GM19023 (cell line): Measurements from ENCODE around the gene EBF3.

ENCODE experiments used
- ATAC-seq: cut with Tn5 transposase; IDR thresholded peaks from one replicate; pipeline ENCODE4 v1.9.1; 2021; ENCODE audit warnings: mild to moderate bottlenecking, moderate library complexity; ENCODE audit not compliant: unreplicated experiment

Gene EBF3

DNA sequence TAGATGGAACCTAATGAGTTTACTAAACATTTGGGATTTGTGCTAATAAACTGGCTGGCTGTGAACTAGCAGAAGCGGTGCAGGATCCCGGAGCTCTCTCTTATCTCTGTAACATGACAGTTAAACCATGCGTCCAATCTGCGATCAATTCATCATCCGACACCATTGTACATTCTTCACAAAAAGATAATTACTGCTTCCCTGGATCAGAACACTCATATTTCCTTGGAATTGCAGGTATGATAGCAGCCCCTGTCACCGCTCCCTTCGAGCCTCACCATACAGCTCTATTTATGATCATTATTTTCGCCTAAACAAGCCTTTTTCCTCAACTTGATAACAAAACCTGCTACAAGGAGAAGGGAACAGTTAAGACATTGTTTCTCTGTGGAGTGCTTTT is 18.5 kb downstream of the EBF3 start:
- ATAC-seq, result no peak

DNA sequence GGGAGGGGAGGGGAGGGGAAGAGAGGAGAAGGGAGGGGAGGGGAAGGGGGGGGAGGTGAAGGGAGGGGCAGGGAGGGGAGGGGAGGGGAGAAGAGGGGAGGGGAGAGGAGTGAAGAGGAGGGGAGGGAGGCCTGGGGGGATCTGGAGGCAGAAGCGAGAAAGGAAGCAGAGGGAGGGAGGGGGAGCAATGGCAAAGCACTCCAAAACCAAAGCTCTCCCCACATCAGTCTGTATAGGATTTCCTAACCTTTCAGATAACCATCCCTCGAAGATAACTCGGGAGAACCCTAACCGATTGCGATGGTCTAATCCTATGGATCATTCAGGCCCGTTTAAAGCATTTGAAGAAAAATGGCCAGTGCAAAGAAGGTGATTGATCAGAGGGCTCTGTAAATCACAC is 19.0 kb downstream of the EBF3 start:
- ATAC-seq, result no peak

DNA sequence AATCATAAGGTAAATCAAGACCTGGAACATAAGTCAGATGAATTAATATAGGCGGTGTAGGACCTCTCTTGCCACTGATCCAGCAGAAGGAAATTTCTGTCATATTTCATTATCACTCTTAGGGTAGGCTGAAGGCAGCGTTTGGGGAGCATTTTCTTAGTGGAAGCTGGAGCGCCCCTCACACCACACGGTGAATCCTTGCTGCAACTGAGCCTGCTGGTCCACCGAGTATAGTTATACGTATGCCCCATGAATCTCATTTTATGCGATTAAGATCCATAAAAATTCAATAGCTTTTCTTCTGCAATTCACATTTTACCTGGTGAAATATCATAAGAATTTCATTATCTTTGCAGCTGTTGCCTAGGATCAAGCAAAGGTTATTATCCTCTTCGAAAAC is 19.6 kb downstream of the EBF3 start:
- no peak for ATAC-seq

DNA sequence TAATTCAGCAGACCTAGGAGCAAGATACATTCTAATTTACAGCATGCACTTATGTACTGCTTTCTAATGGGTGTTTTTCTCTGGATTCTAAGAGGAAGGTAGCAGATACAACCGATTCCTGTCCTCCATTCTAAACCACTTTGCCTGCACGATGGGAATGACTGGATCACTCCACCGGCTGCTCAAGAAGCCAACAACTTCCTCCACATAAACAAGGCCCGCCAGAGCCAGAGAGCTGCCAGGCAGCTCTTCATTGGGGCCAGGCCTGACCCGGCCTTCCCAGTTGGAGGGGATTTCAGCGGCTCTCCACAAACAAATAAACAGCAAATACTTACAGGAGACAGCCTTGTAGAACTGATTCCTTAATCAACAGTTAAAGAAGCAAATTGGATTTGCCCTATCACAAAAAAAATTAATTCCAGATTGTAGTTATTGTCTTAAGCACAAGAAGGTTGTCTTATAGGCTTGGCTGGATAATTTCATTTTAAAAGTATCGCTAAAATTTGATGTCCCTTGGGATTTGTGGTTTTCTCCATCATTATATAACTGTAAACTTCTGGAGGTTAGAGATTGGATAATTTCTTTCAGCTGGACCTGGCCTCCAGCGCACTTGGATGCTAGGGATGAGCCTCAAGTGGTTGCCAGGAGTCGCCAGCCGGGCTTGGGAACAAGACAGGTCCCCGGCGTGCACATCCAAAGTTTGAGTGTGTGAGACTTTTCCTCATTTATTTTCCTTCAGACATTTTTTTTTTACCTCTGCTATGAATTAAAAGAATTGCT is 20.9 kb downstream of the EBF3 start:
- ATAC-seq, result no peak

DNA sequence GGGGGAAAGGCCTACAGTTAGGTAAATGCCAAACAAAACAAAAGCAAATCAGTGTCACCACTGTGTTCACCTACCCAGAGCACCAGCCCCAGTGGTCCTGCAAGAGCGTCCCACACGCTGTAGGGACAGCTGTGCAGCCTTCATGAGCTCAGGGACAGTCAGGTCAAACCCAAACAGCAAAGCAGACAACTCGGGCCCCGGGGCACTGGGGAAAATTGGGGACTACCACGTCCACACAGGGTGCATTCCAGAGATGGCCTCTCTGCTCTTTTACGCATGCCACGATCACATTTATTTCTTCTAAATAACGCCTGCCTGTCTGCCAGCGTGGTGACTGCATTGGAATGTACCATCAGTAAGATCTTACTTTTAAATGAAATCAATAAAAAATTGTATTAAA is 21.7 kb downstream of the EBF3 start:
- ATAC-seq, result no peak

DNA sequence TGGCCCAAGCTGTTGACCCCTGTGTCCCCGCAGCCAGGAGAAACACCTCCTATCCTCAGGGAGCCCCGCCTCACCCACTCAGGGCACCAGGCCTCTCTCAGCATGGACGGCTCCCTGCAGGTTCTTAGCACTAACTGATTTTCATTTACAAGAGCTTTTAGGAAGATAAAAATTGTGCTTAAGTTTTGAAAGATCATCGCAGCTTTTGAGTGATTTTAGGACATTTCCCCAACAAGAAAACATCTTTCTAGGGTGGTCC is 22.1 kb downstream of the EBF3 start:
- ATAC-seq, result no peak

DNA sequence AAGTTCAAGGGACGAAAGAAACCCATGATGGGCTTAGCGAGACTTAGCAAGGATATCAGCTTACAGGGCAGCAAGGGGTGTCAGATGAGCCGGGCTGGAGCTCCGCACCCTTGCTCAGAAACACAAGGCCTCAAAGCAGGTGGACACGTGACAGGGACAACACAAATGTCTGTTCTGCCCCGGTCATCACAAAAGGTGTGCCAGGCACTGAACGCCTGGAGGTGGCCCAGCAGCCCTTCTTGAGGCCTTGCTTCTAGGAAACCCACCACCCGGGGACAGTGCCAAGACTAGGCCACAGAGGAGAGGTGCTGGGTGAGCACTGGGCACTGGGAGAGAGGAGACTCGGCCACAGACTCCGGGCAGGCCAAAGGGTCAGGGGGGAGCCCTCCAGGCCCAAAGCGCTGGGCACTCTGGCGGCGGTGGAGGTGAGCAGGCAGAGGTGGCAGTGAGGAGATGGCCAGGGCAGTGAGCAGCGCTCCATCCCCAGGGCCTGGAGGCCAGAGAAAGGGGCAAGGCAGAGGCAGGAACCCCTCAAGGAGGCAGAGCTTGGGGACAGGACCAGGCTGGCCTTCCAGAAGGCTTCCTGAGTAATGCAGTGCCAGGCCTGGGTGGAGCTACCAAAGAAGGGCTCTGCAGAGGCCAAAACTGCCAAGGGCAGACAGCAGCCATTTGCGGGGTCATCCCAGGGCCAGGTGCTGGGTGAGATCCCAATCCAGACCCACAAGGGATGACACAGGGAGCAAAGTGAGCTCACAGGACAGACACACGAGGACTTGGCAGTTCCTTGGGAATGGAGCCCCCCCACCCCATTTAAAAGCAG is 22.7 kb downstream of the EBF3 start:
- ATAC-seq, result no peak

DNA sequence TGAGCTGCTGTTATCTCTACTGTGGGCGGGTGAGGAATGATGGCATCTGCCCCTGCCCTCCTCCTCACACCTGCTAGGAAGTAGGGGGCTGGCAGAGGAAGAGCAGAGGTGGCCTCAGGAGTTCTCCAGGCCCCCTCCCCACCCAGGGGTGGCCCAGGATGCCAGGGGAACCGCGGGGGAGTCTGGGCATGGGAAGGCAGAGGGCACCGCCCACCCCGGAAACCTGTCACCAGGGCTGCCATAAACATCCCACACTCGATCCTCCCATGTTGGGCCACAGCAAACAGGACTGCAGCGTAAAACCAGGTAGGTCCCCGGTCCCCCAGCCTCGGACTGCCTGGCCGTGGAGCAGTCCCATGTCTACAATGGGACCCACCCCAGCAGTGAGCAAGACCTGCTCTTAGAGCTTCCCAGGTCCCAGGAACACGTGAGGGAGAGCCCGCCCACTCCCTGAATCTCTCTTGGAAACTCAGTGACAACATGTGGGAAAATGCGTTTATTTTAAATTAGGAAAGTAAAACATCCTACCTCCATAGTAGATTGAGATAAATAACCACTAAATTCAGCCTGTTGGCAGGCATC is 23.4 kb downstream of the EBF3 start:
- no peak for ATAC-seq

DNA sequence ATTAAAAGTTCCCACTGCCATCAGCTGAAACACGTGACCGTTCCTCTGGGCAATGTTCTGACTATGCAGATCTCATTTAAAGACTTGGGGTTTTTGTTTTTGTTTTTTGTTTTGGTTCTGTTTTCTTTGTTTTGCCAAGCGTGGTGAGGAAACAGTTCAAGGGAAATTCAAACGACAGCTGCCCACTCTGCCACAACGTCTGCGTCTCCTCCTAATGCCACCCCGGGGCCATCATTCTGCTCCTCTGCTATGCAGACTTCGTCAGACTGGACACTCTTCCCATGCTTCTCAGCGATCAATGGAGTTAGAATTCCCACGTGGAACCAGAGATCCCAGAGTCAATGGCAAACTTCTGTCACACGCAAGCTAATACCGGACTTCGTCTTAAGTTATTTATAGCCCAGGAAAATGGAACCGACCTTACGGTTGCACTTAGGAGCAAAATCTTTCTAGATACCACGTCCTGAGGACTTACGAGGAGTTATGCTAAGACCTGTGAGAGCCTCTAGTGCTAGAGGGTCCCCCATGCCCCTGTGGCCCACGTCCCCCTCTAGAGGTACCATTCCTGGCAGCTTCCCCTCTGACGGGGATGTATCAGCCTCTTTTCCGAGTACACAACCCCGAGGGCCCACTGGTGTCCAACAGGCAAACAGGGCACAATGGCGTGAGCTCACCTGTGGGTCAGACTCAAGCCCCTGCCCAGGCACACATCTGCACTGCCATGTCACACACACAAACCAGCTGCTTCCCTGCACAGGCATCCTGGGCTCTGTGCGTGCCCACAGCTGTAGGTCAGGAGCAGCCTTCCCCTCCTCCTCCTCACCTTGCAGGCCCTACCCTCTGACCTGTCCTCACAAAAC is 24.4 kb downstream of the EBF3 start:
- ATAC-seq, result no peak

DNA sequence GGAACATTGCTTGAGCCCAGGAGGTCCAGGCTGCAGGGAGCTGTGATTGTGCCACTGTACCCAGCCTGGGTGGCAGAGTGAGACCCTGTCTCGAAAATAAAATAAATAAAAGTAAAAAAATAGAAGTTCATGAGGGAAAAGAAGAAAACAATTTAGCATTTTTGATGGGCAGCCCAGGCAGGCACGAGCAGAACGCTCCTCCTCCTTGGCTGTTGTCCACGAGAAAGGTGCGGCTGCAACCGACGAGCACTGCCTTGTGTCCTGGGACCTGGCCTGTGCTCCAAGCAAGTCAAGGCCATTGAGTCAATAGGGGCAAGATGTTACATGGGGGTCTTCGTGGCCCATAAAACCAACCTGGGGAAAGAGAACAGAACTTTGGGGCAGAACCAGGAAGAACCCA is 25.6 kb downstream of the EBF3 start:
- ATAC-seq, result no peak

DNA sequence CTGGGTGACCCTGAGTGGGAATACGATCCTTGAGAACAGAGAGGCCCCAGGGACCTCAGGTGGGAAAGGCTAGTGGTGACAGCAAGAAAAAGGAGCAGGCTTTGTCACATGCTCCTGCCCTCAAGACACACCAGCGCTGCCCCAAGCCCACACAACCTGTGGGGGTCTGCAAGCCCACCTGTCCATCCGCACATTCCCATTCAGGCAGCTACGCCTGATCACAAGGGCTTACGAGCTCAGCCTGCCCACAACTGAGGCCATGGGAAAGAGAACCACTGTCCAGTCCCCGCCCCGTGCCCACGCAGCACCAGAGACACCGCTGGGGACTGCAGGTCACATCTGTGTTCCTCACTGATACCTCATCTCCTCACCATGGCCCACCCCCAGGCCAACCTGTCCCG is 26.7 kb downstream of the EBF3 start:
- ATAC-seq, result no peak

DNA sequence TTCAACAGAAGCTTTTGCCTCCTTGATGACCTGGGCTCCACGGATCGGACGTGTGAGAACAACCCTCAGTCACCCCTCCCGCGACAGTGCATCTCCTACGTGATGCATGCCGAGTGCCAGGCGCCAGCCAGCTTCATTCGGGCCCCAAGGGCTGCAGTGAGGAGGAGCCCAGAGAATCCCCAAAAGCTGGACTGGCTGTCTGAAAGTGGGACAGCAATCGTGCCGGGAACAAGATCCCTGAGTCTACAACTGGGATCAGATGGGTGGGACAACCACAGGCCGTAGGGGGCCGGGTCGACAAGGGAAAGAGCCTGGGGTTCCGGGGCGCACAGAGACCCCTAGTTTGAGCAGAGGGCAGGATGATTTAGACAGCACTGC is 27.2 kb downstream of the EBF3 start:
- ATAC-seq, result no peak

DNA sequence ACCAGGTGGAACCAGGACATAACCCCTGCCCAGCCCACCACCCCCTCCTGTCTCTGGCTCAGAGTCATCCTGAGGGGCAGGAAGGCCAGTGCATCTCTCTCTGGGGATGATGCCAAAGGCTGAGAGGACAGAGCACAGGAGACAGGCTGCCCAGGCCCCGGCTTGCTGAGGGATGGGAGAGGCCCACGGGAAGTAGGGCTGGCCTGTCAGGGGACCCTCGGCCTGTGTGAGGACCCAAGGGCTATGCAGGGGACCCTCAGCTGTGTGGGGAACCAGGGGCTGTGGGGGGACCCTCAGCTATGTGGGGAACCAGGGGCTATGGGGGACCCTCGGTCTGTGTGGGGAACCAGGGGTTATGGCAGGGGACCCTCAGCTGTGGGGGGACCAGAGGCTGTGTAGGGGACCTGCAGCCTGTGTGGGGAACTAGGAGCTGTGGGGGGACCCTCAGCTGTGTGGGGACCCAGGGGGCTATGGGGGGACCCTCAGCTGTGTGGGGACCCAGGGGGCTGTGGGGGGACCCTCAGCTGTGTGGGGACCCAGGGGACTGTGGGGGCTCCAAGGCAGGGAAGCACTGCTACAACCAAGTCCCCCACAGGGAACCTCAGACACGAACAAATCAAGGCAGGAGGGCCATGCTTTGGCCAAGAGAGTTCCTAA is 27.7 kb downstream of the EBF3 start:
- no peak for ATAC-seq

DNA sequence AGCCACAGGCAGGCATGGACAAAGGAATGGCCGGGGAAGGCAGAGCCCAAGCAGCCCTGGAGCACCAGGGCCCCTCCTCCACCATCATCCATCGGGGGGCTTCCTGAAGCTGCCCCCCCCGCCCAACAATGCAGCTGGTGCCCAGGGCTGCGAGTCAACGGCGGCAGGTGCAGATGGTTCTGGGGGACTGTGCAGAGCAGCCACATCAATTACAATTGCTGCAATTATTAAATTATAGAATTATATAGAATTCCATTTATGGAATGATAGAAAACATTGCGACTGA is 28.3 kb downstream of the EBF3 start:
- no peak for ATAC-seq

DNA sequence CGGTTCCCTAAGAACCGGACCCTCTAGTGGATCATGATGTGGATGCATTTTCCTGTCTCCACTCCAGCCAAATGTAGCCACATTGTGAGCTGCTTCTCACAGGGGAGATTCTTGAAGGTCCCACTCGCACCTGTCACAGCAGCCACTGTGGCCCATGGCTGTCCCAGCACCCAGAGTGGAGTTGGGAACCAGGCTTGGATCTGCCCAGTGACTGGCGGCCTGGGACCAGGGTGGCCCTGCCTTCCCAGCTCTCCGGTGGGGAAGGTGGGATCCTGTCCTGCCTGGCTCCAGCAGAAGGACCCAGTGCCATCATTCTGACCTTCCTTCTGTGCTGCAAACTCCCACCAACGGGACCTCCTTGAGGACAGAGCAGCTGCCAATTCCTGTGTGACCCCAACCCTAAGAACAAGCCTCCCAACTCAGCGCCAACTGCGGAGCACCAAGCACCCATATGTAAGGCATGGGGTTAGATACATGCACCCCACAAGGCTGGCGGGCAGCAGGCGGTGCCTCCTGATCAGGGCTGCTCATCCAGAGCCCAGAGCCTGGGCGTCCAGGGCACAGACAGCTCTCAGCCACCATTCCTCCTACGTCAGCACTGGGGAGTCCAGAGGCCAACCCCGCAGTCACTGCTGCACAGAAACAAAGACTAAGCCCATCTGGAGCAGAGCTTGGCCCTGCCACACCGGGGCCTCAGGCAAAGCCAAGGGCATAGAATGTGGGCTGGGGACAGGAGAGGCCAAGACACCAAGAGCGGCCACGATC is 28.8 kb downstream of the EBF3 start:
- ATAC-seq, result no peak

DNA sequence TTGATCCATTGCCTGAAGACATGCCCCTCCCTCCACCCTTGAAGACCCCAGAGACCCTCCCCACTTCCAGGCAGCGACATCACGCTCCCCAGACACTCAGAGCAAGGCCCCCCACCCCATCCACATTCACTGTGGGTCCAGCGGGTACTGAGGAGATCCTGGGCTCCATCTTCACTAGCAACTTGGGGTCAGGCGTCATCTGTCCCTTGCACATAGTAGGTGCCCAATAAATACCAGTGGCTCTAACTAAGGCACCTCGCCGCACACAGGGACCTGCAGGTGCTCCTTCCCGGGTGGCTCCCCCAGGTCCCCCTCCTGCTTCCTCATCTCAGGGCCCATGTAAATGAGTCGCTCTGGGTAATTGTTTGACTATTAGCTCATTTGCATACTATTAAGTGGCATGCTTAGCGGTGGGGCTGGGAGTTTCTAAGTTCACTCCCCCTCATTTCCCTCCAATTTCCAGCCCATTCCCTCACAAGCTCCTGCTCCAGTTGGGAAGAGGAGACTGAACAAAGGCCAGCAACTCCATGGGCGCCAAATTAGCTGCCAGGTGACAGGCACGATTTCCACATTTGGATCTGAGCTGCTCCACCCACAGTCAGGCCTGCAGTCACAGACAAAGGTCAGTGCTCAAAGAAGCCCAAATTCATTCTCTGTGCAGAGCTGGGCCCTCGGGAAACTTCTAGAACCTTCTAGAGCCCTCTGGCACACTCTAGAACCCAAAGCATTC is 29.7 kb downstream of the EBF3 start:
- ATAC-seq, result no peak

DNA sequence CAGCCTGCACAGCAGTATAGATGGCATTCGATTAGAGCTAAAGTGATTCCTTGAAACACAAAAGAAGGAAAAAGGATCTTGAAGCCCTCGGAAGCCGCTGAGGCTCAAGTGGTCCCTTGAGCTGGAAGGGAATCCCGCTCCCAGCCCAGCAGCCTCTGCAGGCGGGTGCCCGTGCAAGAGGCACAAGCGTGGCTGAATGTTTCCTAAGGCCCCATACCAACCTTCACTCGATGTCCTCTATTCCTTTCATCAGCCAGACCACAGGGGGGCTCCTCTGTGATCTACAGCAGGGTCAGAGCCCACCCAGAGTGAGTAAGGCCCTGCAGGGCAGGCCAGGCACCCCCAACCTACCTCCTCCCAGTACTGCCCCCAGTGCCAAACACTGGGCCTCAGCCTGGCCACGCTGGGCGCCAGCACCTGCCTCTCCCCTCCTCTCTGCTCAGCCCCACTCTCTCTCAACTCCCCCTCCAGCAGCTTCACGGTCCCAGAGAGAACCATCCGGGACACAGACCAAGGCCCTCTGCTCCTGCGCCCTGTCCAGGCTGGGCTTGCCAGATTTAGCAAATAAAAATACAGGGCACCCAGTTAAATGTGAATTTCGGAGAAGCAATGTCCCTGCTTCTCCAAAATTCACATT is 30.5 kb downstream of the EBF3 start:
- no peak for ATAC-seq

DNA sequence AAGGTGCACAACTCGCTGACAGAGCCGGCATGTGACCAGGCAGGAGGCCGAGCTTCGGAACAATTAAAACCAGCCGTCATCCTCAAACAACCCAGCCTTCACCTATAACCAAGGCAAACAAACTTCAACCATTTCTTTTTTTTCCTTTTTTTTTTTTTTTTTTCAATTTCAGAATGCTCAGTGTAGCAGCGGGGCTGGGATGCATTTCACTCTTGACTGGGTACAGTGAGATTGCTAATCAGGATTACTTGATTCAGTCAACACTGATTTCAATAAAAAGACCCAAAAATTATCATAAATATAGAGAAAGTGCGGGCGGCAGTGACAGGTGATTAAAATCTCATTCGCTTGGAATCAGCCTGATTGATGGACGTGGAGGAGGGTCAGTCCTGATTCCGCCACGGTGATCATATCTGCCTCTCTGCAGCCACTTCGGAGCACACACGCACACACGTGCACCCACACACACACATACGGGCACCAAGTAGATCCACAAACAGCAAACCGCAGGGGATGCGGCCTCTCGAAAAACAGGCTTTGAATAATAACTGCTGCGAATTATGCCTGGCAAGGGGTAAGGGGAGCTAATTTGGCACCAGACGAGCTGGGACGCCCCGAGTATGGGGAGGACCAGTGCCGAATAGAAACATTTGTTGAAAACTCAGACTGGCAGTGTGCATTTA is 31.2 kb downstream of the EBF3 start:
- no peak for ATAC-seq

DNA sequence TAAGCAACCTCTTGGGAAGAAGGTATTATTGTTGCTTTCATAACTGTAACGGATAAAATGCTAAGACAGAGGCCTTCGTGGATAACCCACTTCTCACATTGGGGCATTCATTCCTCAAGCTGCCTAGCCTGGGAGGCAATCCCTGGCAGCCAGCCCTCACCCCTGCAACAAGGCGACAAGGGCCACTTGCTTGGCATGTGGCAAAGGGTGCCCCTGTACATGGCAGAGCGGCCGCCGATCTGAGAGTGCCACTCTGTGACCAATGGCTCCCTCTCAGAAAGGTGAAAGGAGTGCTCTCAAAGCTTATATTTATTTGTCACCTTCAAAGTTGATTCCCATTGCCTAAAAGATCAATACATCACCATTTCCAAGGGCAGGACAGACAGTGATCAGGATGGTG is 31.9 kb downstream of the EBF3 start:
- ATAC-seq, result no peak
